HG03025 (cell line): Measurements from ENCODE around the gene SELENOK.

Source experiments
- ATAC-seq: cut with Tn5 transposase; IDR thresholded peaks from one replicate; pipeline ENCODE4 v1.9.1; 2021; ENCODE audit warnings: mild to moderate bottlenecking, moderate library complexity; ENCODE audit not compliant: unreplicated experiment, low FRiP score

The SELENOK gene

GRCh38 chr3:53844262-53845102 lies 47.2 kb downstream of the SELENOK start:
- ATAC-seq = no peak

GRCh38 chr3:53843195-53844177 lies 48.2 kb downstream of the SELENOK start:
- ATAC-seq = no peak

- no peak for ATAC-seq
Observed at GRCh38 chr3:53842436-53843194, 49.0 kb downstream of the SELENOK start.

- ATAC-seq = no peak
Observed at GRCh38 chr3:53841296-53841695, 50.4 kb downstream of the SELENOK start.

- ATAC-seq = no peak
Observed at GRCh38 chr3:53837331-53837730, 54.3 kb downstream of the SELENOK start.

- no peak for ATAC-seq
Observed at GRCh38 chr3:53836084-53836872, 55.4 kb downstream of the SELENOK start.

- no peak for ATAC-seq
Observed at GRCh38 chr3:53835257-53835656, 56.4 kb downstream of the SELENOK start.

- ATAC-seq = no peak
Observed at GRCh38 chr3:53834429-53835095, 57.1 kb downstream of the SELENOK start.
